GM23338 (cell line): Measurements from ENCODE around the gene SLC7A14.

Source experiments
- CREB1 ChIP-seq: fragments of 250-450 bp; sonication (Bioruptor Pico); IDR thresholded peaks from 2 replicates; pipeline ENCODE4 v1.5.0; 2020; ENCODE audit warnings: low read depth, mild to moderate bottlenecking, moderate library complexity
- CTCF ChIP-seq, 2 experiments: fragments of 200-600 bp in 1 of 2; sonication (generic) in 1 of 2; conservative IDR thresholded peaks; 2 replicates each; pipeline versions ENCODE4 v1.5.1 to v1.6.1; 2016 to 2017; ENCODE audit warnings: antibody characterized with exemption in 2 of 2, low read depth in 2 of 2, mild to moderate bottlenecking in 2 of 2, moderate library complexity in 1 of 2
- EZH2 ChIP-seq: fragments of 200-600 bp; sonication (generic); IDR thresholded peaks from one replicate; pipeline ENCODE4 v1.8.0; 2017; ENCODE audit warnings: antibody characterized with exemption, mild to moderate bottlenecking, low read depth; ENCODE audit not compliant: unreplicated experiment
- EZH2phosphoT487 ChIP-seq: fragments of 200-600 bp; sonication (generic); IDR thresholded peaks from one replicate; pipeline ENCODE4 v1.8.1; 2018; ENCODE audit warnings: antibody characterized with exemption; ENCODE audit not compliant: unreplicated experiment
- JUNB ChIP-seq: IDR thresholded peaks from one replicate; pipeline ENCODE4 v1.6.1; 2016; ENCODE audit warnings: antibody characterized with exemption; ENCODE audit not compliant: unreplicated experiment
- NANOG ChIP-seq: IDR thresholded peaks from 2 replicates; pipeline ENCODE4 v1.6.1; 2016; ENCODE audit warnings: antibody characterized with exemption, borderline replicate concordance
- POLR2AphosphoS5 ChIP-seq: IDR thresholded peaks from 2 replicates; pipeline ENCODE4 v1.6.1; 2016; ENCODE audit warnings: antibody characterized with exemption, low read depth
- REST ChIP-seq: IDR thresholded peaks from one replicate; pipeline ENCODE4 v1.6.1; 2018; ENCODE audit warnings: antibody characterized with exemption; ENCODE audit not compliant: unreplicated experiment
- STAT1 ChIP-seq: IDR thresholded peaks from one replicate; pipeline ENCODE4 v1.6.1; 2016; ENCODE audit warnings: antibody characterized with exemption; ENCODE audit not compliant: unreplicated experiment
- ZNF462 ChIP-seq: fragments of 250-450 bp; sonication (Bioruptor Pico); IDR thresholded peaks from 2 replicates; pipeline ENCODE4 v1.5.0; 2020; ENCODE audit warnings: mild to moderate bottlenecking, moderate library complexity

GRCh38 chr3:170528726-170529125, 57.1 kb downstream of the SLC7A14 start:
- TF ChIP-seq CTCF (conservative IDR thresholded peaks at IDR 0.05; ENCODE audit: low read depth in 2 of 2) = no peak
- no peak for TF ChIP-seq EZH2
- no peak for TF ChIP-seq CREB1 (CRISPR knock-in tag)
- TF ChIP-seq STAT1 = no peak
- TF ChIP-seq POLR2AphosphoS5 = no peak
- TF ChIP-seq EZH2phosphoT487 = no peak
- no peak for TF ChIP-seq REST
- TF ChIP-seq JUNB = no peak
- no peak for TF ChIP-seq NANOG
- no peak for TF ChIP-seq ZNF462 (CRISPR knock-in tag)
